ENCODE data around the gene IFNK.
A peak's percentile ranks its signal among the peaks of the same experiment; 100 is the strongest.

The IFNK gene

DNA sequence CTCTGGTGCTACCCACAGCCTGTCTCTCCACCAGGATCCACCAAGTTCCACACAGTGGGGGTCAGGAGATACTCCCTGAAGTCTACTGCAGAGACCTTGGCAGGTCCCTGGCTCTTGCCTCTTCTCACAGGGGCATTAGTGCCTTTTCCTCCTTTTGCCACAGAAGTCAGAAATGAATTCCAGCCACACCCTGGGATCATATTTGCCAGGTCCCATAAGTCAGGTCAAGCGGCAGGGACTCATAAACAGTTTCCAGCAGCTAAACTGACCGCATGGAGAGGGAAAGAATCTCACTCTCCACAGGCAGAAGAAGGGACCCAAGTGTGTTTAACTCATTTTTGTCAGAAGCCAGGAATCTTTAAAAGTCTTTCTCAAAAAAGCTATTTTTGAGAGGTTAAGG, 13.3 kb upstream of the IFNK start:
- H3K9ac ChIP-seq (ENCODE audit: low read length in 2 of 2): no peak overlapping the region
- H3K4me3 ChIP-seq (ENCODE audit: low read length in 2 of 2): no peak overlapping the region

DNA sequence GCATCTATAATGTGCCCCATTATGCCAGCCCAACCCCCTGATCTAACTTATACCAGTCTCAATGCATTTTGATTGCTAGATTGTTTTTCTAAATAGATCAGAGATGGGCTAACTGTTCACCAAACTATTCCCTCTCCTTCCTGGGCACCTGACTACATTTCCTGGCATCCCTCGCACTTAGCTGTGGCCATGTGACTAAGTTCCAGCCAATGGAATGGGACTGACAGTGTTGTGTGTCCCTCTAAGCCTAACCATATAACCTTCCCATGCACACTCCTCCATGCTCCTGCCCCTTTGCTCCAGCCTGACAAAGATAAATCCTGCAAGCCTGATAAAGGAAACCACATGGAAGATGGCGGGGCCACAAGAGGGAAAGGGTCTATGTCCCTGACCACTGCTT, 12.3 kb upstream of the IFNK start:
- H3K36me3 ChIP-seq (ENCODE audit: control insufficient read depth in 2 of 2, insufficient read depth in 2 of 2, low read length in 2 of 2): no peaks in the 10 kb centered on the region
- no peaks in the 10 kb centered on the region for H3K9me3 ChIP-seq (ENCODE audit: control insufficient read depth in 2 of 2, low read length in 2 of 2)
- peaks cover 7% of the 10 kb centered on the region for H3K4me1 ChIP-seq (ENCODE audit: control insufficient read depth, insufficient read depth, low read length)
- H3K4me3 ChIP-seq (ENCODE audit: low read length in 2 of 2): no peak overlapping the region
- no peaks in the 10 kb centered on the region for H3K27me3 ChIP-seq (ENCODE audit: control insufficient read depth in 1 of 2, insufficient read depth in 2 of 2, low read length in 2 of 2)
- H3K9ac ChIP-seq (ENCODE audit: low read length in 2 of 2): no peak overlapping the region
- H3K27ac ChIP-seq (ENCODE audit: low read length): no peak overlapping the region

More for the DNA sequence above, 13.3 kb upstream of the IFNK start:
- H3K27ac ChIP-seq (ENCODE audit: low read length): no peak overlapping the region
- H3K9me3 ChIP-seq (ENCODE audit: control insufficient read depth in 2 of 2, low read length in 2 of 2): no peaks in the 10 kb centered on the region
- H3K27me3 ChIP-seq (ENCODE audit: control insufficient read depth in 1 of 2, insufficient read depth in 2 of 2, low read length in 2 of 2): no peaks in the 10 kb centered on the region
- H3K4me1 ChIP-seq (ENCODE audit: control insufficient read depth, insufficient read depth, low read length): peaks cover 3% of the 10 kb centered on the region
- H3K36me3 ChIP-seq (ENCODE audit: control insufficient read depth in 2 of 2, insufficient read depth in 2 of 2, low read length in 2 of 2): no peaks in the 10 kb centered on the region

DNA sequence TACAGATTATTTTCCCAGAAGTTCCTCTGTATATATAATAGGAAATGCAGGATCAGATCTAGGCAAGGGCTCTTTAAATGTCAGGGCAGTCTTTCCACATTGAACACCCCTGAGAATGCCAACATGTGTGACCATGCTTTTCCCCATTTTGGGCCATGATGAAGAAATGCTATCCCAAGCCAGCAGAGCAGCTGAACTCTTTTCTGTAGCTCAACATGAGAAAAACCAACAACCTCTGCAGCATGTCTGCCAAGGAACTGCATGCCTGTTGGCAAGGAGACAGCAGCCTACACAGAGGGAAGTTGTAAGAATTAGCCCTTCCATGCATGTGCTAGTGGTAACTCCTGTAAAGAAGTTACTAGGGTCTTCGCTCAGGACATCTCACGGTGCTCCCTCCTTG, 9.5 kb upstream of the IFNK start:
- Histone ChIP-seq H3K27ac (ENCODE audit: low read length) (no peak overlapping the region), H3K9me3 (ENCODE audit: control insufficient read depth in 2 of 2, low read length in 2 of 2) (no peaks in the 10 kb centered on the region), H3K36me3 (ENCODE audit: control insufficient read depth in 2 of 2, insufficient read depth in 2 of 2, low read length in 2 of 2) (no peaks in the 10 kb centered on the region), H3K4me1 (ENCODE audit: control insufficient read depth, insufficient read depth, low read length) (peaks cover 7% of the 10 kb centered on the region), H3K27me3 (ENCODE audit: control insufficient read depth in 1 of 2, insufficient read depth in 2 of 2, low read length in 2 of 2) (no peaks in the 10 kb centered on the region), H3K9ac (ENCODE audit: low read length in 2 of 2) (no peak overlapping the region), H3K4me3 (ENCODE audit: low read length in 2 of 2) (no peak overlapping the region)

DNA sequence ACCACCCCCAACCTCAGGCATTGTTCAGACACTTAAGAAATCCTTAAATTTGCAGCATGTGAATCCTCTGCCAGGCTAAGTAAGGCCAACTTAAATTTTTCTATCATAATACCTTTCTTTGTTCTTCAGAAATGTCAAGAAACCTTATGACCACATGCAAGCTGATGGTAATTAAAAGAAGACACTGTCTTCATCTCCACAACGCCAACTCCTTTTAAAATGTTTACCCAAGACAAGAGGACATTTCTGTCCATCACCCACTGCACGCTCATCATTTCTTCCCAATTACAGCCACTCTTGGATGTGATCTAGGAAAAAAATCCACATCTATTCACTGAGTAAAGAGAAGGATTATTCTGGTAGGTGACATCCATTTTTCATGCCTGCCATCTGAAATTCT, 6.1 kb upstream of the IFNK start:
- Histone ChIP-seq H3K4me3 (ENCODE audit: low read length in 2 of 2) (no peak overlapping the region), H3K27ac (ENCODE audit: low read length) (no peak overlapping the region), H3K4me1 (ENCODE audit: control insufficient read depth, insufficient read depth, low read length) (peaks cover 7% of the 10 kb centered on the region), H3K27me3 (ENCODE audit: control insufficient read depth in 1 of 2, insufficient read depth in 2 of 2, low read length in 2 of 2) (no peaks in the 10 kb centered on the region), H3K9me3 (ENCODE audit: control insufficient read depth in 2 of 2, low read length in 2 of 2) (no peaks in the 10 kb centered on the region), H3K9ac (ENCODE audit: low read length in 2 of 2) (no peak overlapping the region), H3K36me3 (ENCODE audit: control insufficient read depth in 2 of 2, insufficient read depth in 2 of 2, low read length in 2 of 2) (no peaks in the 10 kb centered on the region)

DNA sequence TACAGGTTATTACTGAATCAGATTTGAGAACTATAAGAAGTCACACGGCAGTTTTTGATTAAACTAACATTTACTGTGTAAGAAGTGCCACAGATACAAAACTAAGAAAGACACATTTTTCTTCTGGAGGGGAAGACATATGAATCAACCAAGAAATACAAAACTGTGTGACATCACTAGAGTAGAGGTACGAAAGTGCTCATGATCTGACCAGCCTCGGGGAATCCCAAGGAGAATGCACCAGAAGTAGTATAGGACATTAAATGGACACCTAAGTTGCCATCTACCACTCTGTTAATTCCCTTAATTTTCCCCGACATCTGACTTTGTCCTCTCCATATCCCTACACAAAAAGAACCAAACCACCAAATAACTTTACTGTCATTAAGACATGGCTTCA, 5.3 kb upstream of the IFNK start:
- Histone ChIP-seq H3K9me3 (ENCODE audit: control insufficient read depth in 2 of 2, low read length in 2 of 2) (no peaks in the 10 kb centered on the region), H3K4me3 (ENCODE audit: low read length in 2 of 2) (no peak overlapping the region), H3K36me3 (ENCODE audit: control insufficient read depth in 2 of 2, insufficient read depth in 2 of 2, low read length in 2 of 2) (no peaks in the 10 kb centered on the region), H3K27ac (ENCODE audit: low read length) (no peak overlapping the region), H3K4me1 (ENCODE audit: control insufficient read depth, insufficient read depth, low read length) (peaks cover 7% of the 10 kb centered on the region), H3K9ac (ENCODE audit: low read length in 2 of 2) (no peak overlapping the region), H3K27me3 (ENCODE audit: control insufficient read depth in 1 of 2, insufficient read depth in 2 of 2, low read length in 2 of 2) (no peaks in the 10 kb centered on the region)

DNA sequence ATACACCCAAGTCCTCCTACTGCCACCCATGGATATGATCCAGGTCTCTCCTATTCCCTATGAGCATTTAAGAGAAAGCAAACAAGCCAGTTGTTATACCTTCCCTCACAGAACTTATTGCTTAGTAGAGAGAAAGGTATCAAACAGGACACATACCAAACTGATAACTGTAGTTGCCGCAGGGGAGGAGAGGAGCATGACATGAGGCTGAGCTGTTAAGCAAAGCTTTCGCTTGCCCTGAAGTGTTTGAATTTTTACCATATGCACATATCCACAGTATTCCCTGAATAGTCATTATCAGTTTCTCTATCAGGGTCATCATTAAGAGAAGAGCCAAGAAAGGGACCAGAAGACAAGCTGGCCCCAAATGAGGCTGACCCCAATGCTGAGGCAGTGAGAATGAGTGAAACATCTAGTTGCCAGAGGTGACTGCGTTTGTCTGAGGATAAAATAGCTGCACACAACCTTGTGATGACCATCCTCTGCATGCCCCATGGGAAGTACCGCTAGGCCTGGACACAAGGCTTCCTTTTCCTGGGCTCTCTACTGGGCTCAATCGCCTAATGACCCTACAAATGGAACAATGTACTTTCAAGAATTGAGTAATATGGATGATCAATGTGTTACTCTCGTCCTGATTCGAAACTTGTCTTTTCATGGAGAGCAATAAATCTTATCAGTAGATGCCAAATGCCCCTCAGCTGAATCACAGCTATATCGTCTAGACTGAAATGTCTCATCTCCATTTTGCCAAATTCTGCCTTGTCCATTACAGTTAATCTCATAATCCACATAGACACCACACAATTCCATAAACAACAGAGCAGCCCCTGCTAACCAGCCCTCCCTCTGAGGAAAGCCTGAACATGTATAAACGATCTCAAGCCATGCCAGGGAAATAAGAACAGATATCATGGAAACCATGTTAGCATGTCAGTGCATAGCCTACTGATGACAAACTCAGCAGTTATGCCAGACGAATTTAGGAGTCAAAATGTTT, 4.3 kb upstream of the IFNK start:
- no peak overlapping the region for H3K27ac ChIP-seq (ENCODE audit: low read length)
- H3K9ac ChIP-seq (ENCODE audit: low read length in 2 of 2): no peak overlapping the region
- H3K9me3 ChIP-seq (ENCODE audit: control insufficient read depth in 2 of 2, low read length in 2 of 2): no peaks in the 10 kb centered on the region
- H3K4me1 ChIP-seq (ENCODE audit: control insufficient read depth, insufficient read depth, low read length): peaks cover 7% of the 10 kb centered on the region
- H3K36me3 ChIP-seq (ENCODE audit: control insufficient read depth in 2 of 2, insufficient read depth in 2 of 2, low read length in 2 of 2): no peaks in the 10 kb centered on the region
- no peaks in the 10 kb centered on the region for H3K27me3 ChIP-seq (ENCODE audit: control insufficient read depth in 1 of 2, insufficient read depth in 2 of 2, low read length in 2 of 2)
- no peak overlapping the region for H3K4me3 ChIP-seq (ENCODE audit: low read length in 2 of 2)

DNA sequence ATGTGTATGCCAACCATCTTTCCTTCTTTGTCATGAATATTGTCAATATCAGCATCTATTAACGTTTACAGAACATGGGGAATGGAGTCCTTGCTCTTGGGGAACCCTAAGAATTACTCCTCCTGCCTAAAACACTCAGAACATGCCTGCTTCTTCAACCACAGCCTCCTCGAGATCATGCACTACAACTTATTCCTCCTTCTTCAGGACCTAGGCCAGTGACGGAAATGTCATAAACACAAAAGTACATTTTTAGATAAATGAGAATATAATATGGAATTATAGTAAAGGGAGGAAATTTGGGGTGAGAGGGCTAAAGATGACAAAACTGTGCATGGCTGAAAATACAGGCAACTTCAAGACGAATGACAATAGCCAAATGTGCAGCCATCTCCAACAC, 3.1 kb upstream of the IFNK start:
- Histone ChIP-seq H3K27me3 (ENCODE audit: control insufficient read depth in 1 of 2, insufficient read depth in 2 of 2, low read length in 2 of 2) (no peaks in the 10 kb centered on the region), H3K36me3 (ENCODE audit: control insufficient read depth in 2 of 2, insufficient read depth in 2 of 2, low read length in 2 of 2) (peaks cover 0 to 2% of the 10 kb centered on the region in 2 donors), H3K9ac (ENCODE audit: low read length in 2 of 2) (no peak overlapping the region), H3K27ac (ENCODE audit: low read length) (no peak overlapping the region), H3K9me3 (ENCODE audit: control insufficient read depth in 2 of 2, low read length in 2 of 2) (no peaks in the 10 kb centered on the region), H3K4me1 (ENCODE audit: control insufficient read depth, insufficient read depth, low read length) (peaks cover 2% of the 10 kb centered on the region), H3K4me3 (ENCODE audit: low read length in 2 of 2) (no peak overlapping the region)

DNA sequence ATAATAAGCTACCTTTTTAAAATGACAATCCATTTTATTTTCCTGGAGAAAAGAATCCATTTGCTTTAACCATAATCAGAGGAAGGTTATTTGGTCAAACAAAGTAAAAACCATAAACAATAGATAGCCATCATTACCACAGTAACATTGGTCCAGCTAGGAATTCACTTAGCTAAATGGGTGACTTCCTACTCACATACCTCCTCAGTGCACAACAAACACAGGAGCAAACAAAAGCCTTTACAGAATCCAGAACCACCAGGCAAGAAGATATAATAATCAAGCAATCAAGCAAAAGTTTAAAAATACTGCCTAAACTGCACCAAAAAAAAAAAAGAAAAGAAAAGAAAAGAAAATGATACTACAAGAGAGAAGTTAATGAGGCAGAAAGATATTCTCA, 949 bp upstream of the IFNK start:
- Histone ChIP-seq H3K4me3 (ENCODE audit: low read length in 2 of 2) (no peak overlapping the region), H3K4me1 (ENCODE audit: control insufficient read depth, insufficient read depth, low read length) (peaks cover 7% of the 10 kb centered on the region), H3K27me3 (ENCODE audit: control insufficient read depth in 1 of 2, insufficient read depth in 2 of 2, low read length in 2 of 2) (no peaks in the 10 kb centered on the region), H3K9me3 (ENCODE audit: control insufficient read depth in 2 of 2, low read length in 2 of 2) (no peaks in the 10 kb centered on the region), H3K27ac (ENCODE audit: low read length) (no peak overlapping the region), H3K36me3 (ENCODE audit: control insufficient read depth in 2 of 2, insufficient read depth in 2 of 2, low read length in 2 of 2) (peaks cover 0 to 2% of the 10 kb centered on the region in 2 donors), H3K9ac (ENCODE audit: low read length in 2 of 2) (no peak overlapping the region)

DNA sequence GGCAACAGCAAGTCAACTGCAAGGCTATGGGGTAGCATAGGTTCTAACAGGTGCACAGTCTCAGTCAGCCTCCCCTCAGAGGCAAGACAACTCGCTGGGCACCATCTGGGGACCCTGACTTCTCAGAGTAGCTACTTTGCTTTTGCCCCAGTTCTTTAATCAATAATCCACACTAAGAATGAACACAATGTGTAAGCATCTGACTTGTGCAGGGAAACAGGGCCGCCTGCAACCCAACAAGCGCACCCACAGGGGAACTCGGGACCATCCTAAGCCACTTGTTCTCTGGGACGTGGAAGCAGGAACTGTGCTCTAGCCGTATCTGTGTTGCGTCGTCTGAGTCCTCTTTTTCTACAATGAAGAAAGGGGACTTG, 3.6 kb downstream of the IFNK start:
- Histone ChIP-seq H3K4me1 (ENCODE audit: control insufficient read depth, insufficient read depth, low read length) (peaks cover 18% of the 10 kb centered on the region), H3K36me3 (ENCODE audit: control insufficient read depth in 2 of 2, insufficient read depth in 2 of 2, low read length in 2 of 2) (peaks cover 0 to 2% of the 10 kb centered on the region in 2 donors), H3K9ac (ENCODE audit: low read length in 2 of 2) (peak overlapping the region; percentile 71 to 89), H3K4me3 (ENCODE audit: low read length in 2 of 2) (peak overlapping the region; percentile 84 to 93), H3K27me3 (ENCODE audit: control insufficient read depth in 1 of 2, insufficient read depth in 2 of 2, low read length in 2 of 2) (no peaks in the 10 kb centered on the region), H3K27ac (ENCODE audit: low read length) (peak overlapping the region; percentile 95), H3K9me3 (ENCODE audit: control insufficient read depth in 2 of 2, low read length in 2 of 2) (no peaks in the 10 kb centered on the region)

DNA sequence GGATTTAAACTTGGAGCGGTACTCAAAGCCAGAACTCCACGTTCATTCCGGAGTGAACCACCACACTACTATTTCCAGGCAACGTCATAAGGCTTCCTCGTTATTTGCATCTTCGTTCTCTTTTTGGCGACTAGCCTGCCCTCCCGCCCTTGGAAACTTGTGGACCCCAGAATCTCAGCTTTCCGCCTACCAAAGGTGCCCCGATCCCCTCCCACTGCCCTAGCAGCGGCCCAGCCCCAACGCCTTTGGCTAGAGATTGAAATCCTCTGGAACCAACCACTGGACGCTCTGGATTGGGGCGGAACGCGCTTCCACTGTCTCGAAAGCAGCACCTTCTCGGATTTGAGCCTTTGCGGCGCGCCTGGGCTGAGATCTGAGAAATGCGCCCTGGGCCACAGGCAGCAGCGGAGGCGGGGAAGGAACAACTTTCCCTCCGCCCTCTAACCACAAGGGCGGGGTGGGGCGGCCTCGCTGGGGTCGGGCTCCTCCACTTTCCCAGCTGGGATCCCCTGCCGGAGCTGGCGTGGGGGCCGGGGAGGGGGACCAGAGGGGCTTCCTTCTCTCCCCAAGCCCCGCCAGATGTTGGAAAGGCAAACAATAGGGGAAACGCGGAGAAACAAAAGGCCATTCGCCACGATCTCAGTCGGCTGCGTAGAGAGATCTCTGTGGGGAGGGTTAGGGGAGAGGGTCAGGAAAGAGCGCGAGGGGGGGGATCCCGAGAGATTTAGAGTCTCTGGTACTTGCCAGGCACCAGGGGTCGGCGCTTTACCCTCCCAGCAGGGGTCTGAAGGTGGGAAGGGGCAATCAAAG, 4.2 kb downstream of the IFNK start:
- no peaks in the 10 kb centered on the region for H3K9me3 ChIP-seq (ENCODE audit: control insufficient read depth in 2 of 2, low read length in 2 of 2)
- peak overlapping the region; percentile 95 for H3K27ac ChIP-seq (ENCODE audit: low read length)
- H3K27me3 ChIP-seq (ENCODE audit: control insufficient read depth in 1 of 2, insufficient read depth in 2 of 2, low read length in 2 of 2): no peaks in the 10 kb centered on the region
- peaks cover 0 to 2% of the 10 kb centered on the region in 2 donors for H3K36me3 ChIP-seq (ENCODE audit: control insufficient read depth in 2 of 2, insufficient read depth in 2 of 2, low read length in 2 of 2)
- H3K4me3 ChIP-seq (ENCODE audit: low read length in 2 of 2): peak overlapping the region; percentile 84 to 93
- peak overlapping the region; percentile 89 to 95 for H3K9ac ChIP-seq (ENCODE audit: low read length in 2 of 2)
- H3K4me1 ChIP-seq (ENCODE audit: control insufficient read depth, insufficient read depth, low read length): peaks cover 19% of the 10 kb centered on the region

Measured in stomach smooth muscle (tissue), 2 donors.